ENCODE results near the gene SEC14L5.

GRCh38 chr16:4960579-4960978 lies 2.4 kb downstream of the SEC14L5 start:
- TF ChIP-seq ZBTB4 (CRISPR knock-in tag; IDR thresholded peaks at IDR 0.05), result no peak
- no peak for TF ChIP-seq SMAD5 (IDR thresholded peaks at IDR 0.05; ENCODE audit: low read depth)
- no peak for TF ChIP-seq CTCF (IDR thresholded peaks at IDR 0.05 in 2 of 3, conservative IDR thresholded peaks at IDR 0.05 in 1 of 3; ENCODE audit: control insufficient read depth in 2 of 3, extremely low read depth in 1 of 3, insufficient read depth in 1 of 3, low read depth in 3 of 3, low read length in 3 of 3)
- no peak for TF ChIP-seq POLR2A (IDR thresholded peaks at IDR 0.05; ENCODE audit: low read depth, low read length)
- TF ChIP-seq TARDBP (IDR thresholded peaks at IDR 0.05; ENCODE audit: borderline replicate concordance), result no peak
- no peak for TF ChIP-seq MXI1 (IDR thresholded peaks at IDR 0.05; ENCODE audit: low read depth, low read length)
- TF ChIP-seq POU2F2 (IDR thresholded peaks at IDR 0.05; ENCODE audit: borderline replicate concordance, low read depth, low read length), result no peak

Data from GM12878 (cell line).